WTC11 (cell line): ENCODE results near the gene GNPDA1. TPM values are rescaled to one million over a fixed set of nuclear protein-coding genes. Genes with fewer than 3 reads are reported as not detected.
A peak's percentile ranks its signal among the peaks of the same experiment; 100 is the strongest.

Source experiments
- ATAC-seq: fragments of 200-7000 bp; cut with Tn5 transposase; 2 replicates; pipeline ENCODE4 v1.10.0; 2021; ENCODE audit warnings: mild to moderate bottlenecking, moderate library complexity
- CTCF ChIA-PET: fragments of 300-600 bp; sonication (Branson Sonifier 250); formaldehyde crosslinking; loops from one replicate; lab custom pipeline; 2021; ENCODE audit warnings: antibody characterized with exemption; lab: Charles Lee
- POLR2A ChIA-PET: fragments of 350-600 bp; sonication (Branson Sonifier 250); formaldehyde crosslinking; loops from one replicate; lab custom pipeline; 2021; ENCODE audit warnings: antibody characterized with exemption; lab: Charles Lee
- DNase-seq: peaks from one replicate; pipeline ENCODE4 v3.0.0; 2021; ENCODE audit warnings: low spot score
- H3K27ac Mint-ChIP-seq: 2 replicates; pipeline ENCODE4 v1.8.0; 2021; ENCODE audit warnings: mixed read lengths
- H3K27me3 Mint-ChIP-seq: 2 replicates; pipeline ENCODE4 v1.8.0; 2021; ENCODE audit warnings: low read depth, mild to moderate bottlenecking, moderate library complexity, mixed read lengths
- H3K36me3 Mint-ChIP-seq: 2 replicates; pipeline ENCODE4 v1.8.0; 2021; ENCODE audit warnings: mixed read lengths
- H3K4me1 Mint-ChIP-seq: 2 replicates; pipeline ENCODE4 v1.8.0; 2022; ENCODE audit warnings: mixed read lengths
- H3K4me3 Mint-ChIP-seq: 2 replicates; pipeline ENCODE4 v1.8.0; 2021; ENCODE audit warnings: mild to moderate bottlenecking, moderate library complexity, mixed read lengths
- H3K9me3 Mint-ChIP-seq: 2 replicates; pipeline ENCODE4 v1.8.0; 2021; ENCODE audit warnings: mixed read lengths
- ATF1 ChIP-seq: sonication (generic); formaldehyde crosslinking; IDR thresholded peaks from 2 replicates; pipeline ENCODE4 v1.8.1; 2023; ENCODE audit warnings: mild to moderate bottlenecking, moderate library complexity, missing genetic modification reagents
- ESRRA ChIP-seq: sonication (generic); formaldehyde crosslinking; IDR thresholded peaks from 2 replicates; pipeline ENCODE4 v1.8.1; 2022; ENCODE audit warnings: mild to moderate bottlenecking, missing genetic modification reagents, borderline replicate concordance
- FOXK1 ChIP-seq: sonication (generic); formaldehyde crosslinking; IDR thresholded peaks from 2 replicates; pipeline ENCODE4 v1.8.0; 2022; ENCODE audit warnings: mild to moderate bottlenecking, moderate library complexity, missing genetic modification reagents
- GTF2I ChIP-seq: fragments of 250-450 bp; sonication (Bioruptor Pico); conservative IDR thresholded peaks from 2 replicates; pipeline ENCODE4 v1.4.0; 2021; ENCODE audit warnings: mild to moderate bottlenecking
- MXD4 ChIP-seq: fragments of 250-450 bp; sonication (Bioruptor Pico); IDR thresholded peaks from 2 replicates; pipeline ENCODE4 v1.8.0; 2021; ENCODE audit warnings: mild to moderate bottlenecking, moderate library complexity, borderline replicate concordance
- NFE2L1 ChIP-seq: sonication (generic); formaldehyde crosslinking; IDR thresholded peaks from 2 replicates; pipeline ENCODE4 v1.8.1; 2023; ENCODE audit warnings: missing genetic modification reagents
- NR2C2 ChIP-seq: sonication (generic); formaldehyde crosslinking; IDR thresholded peaks from 2 replicates; pipeline ENCODE4 v1.8.0; 2022; ENCODE audit warnings: mild to moderate bottlenecking, missing genetic modification reagents
- NR3C1 ChIP-seq: sonication (generic); formaldehyde crosslinking; conservative IDR thresholded peaks from 2 replicates; pipeline ENCODE4 v1.8.1; 2023; ENCODE audit warnings: low read depth, mild to moderate bottlenecking, missing genetic modification reagents
- PRRX2 ChIP-seq: fragments of 250-450 bp; sonication (Bioruptor Pico); IDR thresholded peaks from 2 replicates; pipeline ENCODE4 v1.8.0; 2021; ENCODE audit warnings: mild to moderate bottlenecking
- RELA ChIP-seq: sonication (generic); formaldehyde crosslinking; IDR thresholded peaks from 2 replicates; pipeline ENCODE4 v1.8.1; 2022; ENCODE audit warnings: missing genetic modification reagents, mild to moderate bottlenecking, borderline replicate concordance
- SMAD3 ChIP-seq: sonication (generic); formaldehyde crosslinking; IDR thresholded peaks from 2 replicates; pipeline ENCODE4 v1.8.0; 2022; ENCODE audit warnings: missing genetic modification reagents, mild to moderate bottlenecking, borderline replicate concordance
- TCF7 ChIP-seq: sonication (generic); formaldehyde crosslinking; IDR thresholded peaks from 2 replicates; pipeline ENCODE4 v1.8.0; 2022; ENCODE audit warnings: mild to moderate bottlenecking, low read depth, missing genetic modification reagents, moderate library complexity
- TEAD1 ChIP-seq: sonication (generic); formaldehyde crosslinking; IDR thresholded peaks from 2 replicates; pipeline ENCODE4 v1.8.0; 2022; ENCODE audit warnings: mild to moderate bottlenecking, missing genetic modification reagents
- ZNF121 ChIP-seq: sonication (generic); formaldehyde crosslinking; IDR thresholded peaks from 2 replicates; pipeline ENCODE4 v1.8.0; 2023; ENCODE audit warnings: missing genetic modification reagents
- ZNF138 ChIP-seq: sonication (generic); formaldehyde crosslinking; conservative IDR thresholded peaks from 2 replicates; pipeline ENCODE4 v1.8.1; 2022; ENCODE audit warnings: mild to moderate bottlenecking, moderate library complexity, missing genetic modification reagents
- ZNF219 ChIP-seq: sonication (generic); formaldehyde crosslinking; IDR thresholded peaks from 2 replicates; pipeline ENCODE4 v1.8.0; 2023; ENCODE audit warnings: missing genetic modification reagents, mild to moderate bottlenecking, borderline replicate concordance
- ZNF396 ChIP-seq: fragments of 250-450 bp; sonication (Bioruptor Pico); IDR thresholded peaks from 2 replicates; pipeline ENCODE4 v1.8.0; 2021; ENCODE audit warnings: mild to moderate bottlenecking, moderate library complexity, borderline replicate concordance
- ZNF423 ChIP-seq: fragments of 250-450 bp; sonication (Bioruptor Pico); IDR thresholded peaks from 2 replicates; pipeline ENCODE4 v2.1.2; 2022; ENCODE audit warnings: mild to moderate bottlenecking, moderate library complexity
- ZNF671 ChIP-seq: fragments of 250-450 bp; sonication (Bioruptor Pico); IDR thresholded peaks from 2 replicates; pipeline ENCODE4 v1.8.0; 2021; ENCODE audit warnings: mild to moderate bottlenecking
- total RNA-seq: library from RNA; stranded (reverse); gene quantifications from 3 replicates; pipeline ENCODE4 v1.2.3, GENCODE V29; 2021
- TF ChIP-seq, protein P1 (sequence below): sonication (generic); formaldehyde crosslinking; IDR thresholded peaks from 2 replicates; pipeline ENCODE4 v1.8.1; 2022; ENCODE audit warnings: low read depth, missing genetic modification reagents, borderline replicate concordance
- TF ChIP-seq, protein P2 (sequence below): sonication (generic); formaldehyde crosslinking; conservative IDR thresholded peaks from 2 replicates; pipeline ENCODE4 v1.8.1; 2022; ENCODE audit warnings: mild to moderate bottlenecking, missing genetic modification reagents
- TF ChIP-seq, protein P3 (sequence below): fragments of 250-450 bp; sonication (Bioruptor Pico); conservative IDR thresholded peaks from 2 replicates; pipeline ENCODE4 v1.9.0; 2021; ENCODE audit warnings: mild to moderate bottlenecking
- TF ChIP-seq, protein P4 (sequence below): sonication (generic); formaldehyde crosslinking; IDR thresholded peaks from 2 replicates; pipeline ENCODE4 v1.8.0; 2022; ENCODE audit warnings: mild to moderate bottlenecking, missing genetic modification reagents
- TF ChIP-seq, protein P5 (sequence below): fragments of 250-450 bp; sonication (Bioruptor Pico); IDR thresholded peaks from 2 replicates; pipeline ENCODE4 v1.8.0; 2021; ENCODE audit warnings: mild to moderate bottlenecking
- TF ChIP-seq, protein P6 (sequence below): sonication (generic); formaldehyde crosslinking; IDR thresholded peaks from 2 replicates; pipeline ENCODE4 v1.8.0; 2022; ENCODE audit warnings: mild to moderate bottlenecking, missing genetic modification reagents
- TF ChIP-seq, protein P7 (sequence below): fragments of 250-450 bp; sonication (Bioruptor Pico); IDR thresholded peaks from 2 replicates; pipeline ENCODE4 v1.9.0; 2021; ENCODE audit warnings: mild to moderate bottlenecking

The GNPDA1 gene
- total RNA-seq, 1 experiment from 2014 or later: 54.8 TPM

DNA sequence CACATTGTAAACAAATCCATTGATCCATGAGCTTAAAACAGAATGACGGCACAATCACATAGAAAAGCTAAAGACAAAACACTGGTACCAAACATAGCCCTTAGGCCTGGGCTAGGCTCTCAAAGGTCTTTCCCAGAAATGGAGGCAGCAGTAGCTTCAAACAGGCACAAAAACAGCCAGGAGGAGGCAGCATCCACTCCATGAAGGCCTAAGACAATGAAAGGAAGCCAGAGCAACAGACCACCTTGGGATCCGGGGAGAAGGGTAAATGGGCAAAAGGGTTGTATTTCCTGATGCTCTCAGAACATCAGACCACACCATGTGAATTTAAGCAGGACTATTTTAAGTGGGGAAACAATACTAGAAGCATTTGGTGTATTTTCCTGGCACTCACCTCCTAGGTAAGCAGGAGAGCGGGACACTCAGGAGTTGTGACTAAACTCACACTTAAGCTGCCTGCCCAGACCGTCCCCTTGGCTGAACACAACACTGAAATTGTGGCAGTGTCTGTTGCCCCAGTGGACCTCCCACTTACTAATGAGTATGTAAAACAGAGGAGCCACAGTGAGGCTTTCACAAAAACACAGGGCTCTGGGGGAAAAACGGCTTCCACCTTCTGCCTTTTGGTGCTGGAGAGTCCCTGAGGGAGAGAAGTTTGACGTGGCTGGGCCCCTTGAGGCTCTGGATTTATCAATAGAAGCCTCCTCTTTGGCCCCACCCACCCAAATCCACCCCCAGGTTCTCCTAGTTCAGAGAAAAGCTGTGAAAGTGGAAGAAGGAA is 11.9 kb downstream of the GNPDA1 start:
- POLR2A ChIA-PET: interaction anchor here (1.0 kb wide), 1 partner anchor 12 kb away, joined by 3 read pairs; the partner anchor contains the start of gene GNPDA1
- DNase-seq (peak; percentile 26), ATAC-seq (peak; percentile 67)
- H3K4me1 Mint-ChIP-seq: no peaks in the 10 kb centered on the region
- H3K4me3 Mint-ChIP-seq: no peak overlapping the region
- H3K36me3 Mint-ChIP-seq: peaks cover 63% of the 10 kb centered on the region
- CTCF ChIA-PET: interaction anchor here (0.7 to 1.9 kb wide), 8 partner anchors 11 to 142 kb away, joined by 3 to 9 read pairs (median 4); partner anchors contain the start of genes GNPDA1 and RNF14
- H3K27me3 Mint-ChIP-seq: no peaks in the 10 kb centered on the region
- peaks cover 4% of the 10 kb centered on the region; the same call in 1 of the 2 replicates for H3K9me3 Mint-ChIP-seq
- TF ChIP-seq NFE2L1 (CRISPR knock-in tag) (no peak), ZNF138 (CRISPR knock-in tag) (no peak), ATF1 (CRISPR knock-in tag) (no peak), ESRRA (CRISPR knock-in tag) (no peak), NR3C1 (CRISPR knock-in tag) (no peak), ZNF121 (no peak)
- TF ChIP-seq, protein P1, sequence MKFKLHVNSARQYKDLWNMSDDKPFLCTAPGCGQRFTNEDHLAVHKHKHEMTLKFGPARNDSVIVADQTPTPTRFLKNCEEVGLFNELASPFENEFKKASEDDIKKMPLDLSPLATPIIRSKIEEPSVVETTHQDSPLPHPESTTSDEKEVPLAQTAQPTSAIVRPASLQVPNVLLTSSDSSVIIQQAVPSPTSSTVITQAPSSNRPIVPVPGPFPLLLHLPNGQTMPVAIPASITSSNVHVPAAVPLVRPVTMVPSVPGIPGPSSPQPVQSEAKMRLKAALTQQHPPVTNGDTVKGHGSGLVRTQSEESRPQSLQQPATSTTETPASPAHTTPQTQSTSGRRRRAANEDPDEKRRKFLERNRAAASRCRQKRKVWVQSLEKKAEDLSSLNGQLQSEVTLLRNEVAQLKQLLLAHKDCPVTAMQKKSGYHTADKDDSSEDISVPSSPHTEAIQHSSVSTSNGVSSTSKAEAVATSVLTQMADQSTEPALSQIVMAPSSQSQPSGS (CRISPR knock-in tag): no peak
- TF ChIP-seq, protein P2, sequence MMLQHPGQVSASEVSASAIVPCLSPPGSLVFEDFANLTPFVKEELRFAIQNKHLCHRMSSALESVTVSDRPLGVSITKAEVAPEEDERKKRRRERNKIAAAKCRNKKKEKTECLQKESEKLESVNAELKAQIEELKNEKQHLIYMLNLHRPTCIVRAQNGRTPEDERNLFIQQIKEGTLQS (CRISPR knock-in tag): no peak
- TF ChIP-seq, protein P3, sequence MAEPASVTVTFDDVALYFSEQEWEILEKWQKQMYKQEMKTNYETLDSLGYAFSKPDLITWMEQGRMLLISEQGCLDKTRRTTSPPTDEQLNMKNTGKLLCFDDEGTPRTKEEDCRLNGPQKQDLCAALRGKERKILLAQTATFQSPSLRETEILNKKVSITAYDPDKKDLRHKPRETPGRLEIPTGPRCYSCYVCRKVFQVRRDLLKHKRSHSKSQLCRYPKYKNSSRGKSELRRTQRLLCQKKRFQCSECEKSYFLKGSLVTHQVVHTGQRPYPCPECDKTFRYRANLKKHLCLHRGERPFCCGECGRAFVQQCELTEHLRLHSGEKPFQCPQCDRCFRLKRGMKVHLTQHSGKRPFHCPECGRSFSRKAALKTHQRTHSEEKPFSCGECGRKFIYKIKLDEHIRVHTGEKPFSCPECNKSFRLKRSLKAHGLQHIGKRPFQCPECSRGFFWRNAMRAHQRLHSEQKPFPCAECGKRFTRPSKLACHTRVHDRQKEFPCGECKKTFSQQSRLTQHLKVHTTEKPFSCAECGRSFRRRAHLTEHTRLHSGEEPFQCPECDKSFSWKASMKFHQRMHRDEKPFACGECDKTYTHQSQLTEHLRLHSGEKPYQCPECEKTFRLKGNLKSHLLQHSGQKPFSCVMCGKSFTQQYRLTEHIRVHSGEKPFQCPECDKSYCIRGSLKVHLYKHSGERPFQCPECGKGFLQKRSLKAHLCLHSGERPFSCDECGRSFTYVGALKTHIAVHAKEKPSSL (CRISPR knock-in tag): no peak
- TF ChIP-seq, protein P4, sequence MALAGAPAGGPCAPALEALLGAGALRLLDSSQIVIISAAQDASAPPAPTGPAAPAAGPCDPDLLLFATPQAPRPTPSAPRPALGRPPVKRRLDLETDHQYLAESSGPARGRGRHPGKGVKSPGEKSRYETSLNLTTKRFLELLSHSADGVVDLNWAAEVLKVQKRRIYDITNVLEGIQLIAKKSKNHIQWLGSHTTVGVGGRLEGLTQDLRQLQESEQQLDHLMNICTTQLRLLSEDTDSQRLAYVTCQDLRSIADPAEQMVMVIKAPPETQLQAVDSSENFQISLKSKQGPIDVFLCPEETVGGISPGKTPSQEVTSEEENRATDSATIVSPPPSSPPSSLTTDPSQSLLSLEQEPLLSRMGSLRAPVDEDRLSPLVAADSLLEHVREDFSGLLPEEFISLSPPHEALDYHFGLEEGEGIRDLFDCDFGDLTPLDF (CRISPR knock-in tag): no peak
- H3K27ac Mint-ChIP-seq: no peak overlapping the region; the same call in 1 of the 2 replicates

DNA sequence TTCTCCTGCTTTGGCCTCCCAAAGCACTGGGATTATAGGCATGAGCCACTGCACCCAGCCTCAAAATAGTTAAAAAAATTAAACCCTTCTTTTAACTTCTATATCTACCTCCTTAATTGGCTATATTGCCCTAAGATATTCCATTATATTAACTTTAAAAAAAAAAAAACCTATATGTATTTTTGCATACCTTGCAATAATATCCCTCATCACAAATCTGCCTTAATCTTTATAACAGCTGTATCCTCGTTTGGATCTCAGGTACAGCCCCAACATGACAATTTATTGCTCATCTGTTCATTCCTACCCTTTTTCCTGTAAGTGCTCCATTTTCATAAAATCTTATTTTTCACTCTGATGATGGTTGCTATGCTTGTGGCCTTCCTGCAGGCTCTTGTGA is 12.7 kb downstream of the GNPDA1 start:
- ATAC-seq: no peak
- Mint-ChIP-seq H3K4me1 (no peaks in the 10 kb centered on the region), H3K27me3 (no peaks in the 10 kb centered on the region), H3K4me3 (no peak overlapping the region), H3K9me3 (peaks cover 4% of the 10 kb centered on the region; the same call in 1 of the 2 replicates), H3K27ac (no peak overlapping the region), H3K36me3 (peaks cover 60% of the 10 kb centered on the region)
- CTCF ChIA-PET: interaction anchor here (0.7 to 1.9 kb wide), 6 partner anchors 12 to 141 kb away, joined by 3 to 9 read pairs (median 4); partner anchors contain the start of gene GNPDA1
- DNase-seq: no peak
- POLR2A ChIA-PET: interaction anchor here (1.0 kb wide), 1 partner anchor 13 kb away, joined by 3 read pairs; the partner anchor contains the start of gene GNPDA1
- no peak for TF ChIP-seq TCF7 (CRISPR knock-in tag)
- TF ChIP-seq ZNF396 (CRISPR knock-in tag): no peak
- TF ChIP-seq, protein P5, sequence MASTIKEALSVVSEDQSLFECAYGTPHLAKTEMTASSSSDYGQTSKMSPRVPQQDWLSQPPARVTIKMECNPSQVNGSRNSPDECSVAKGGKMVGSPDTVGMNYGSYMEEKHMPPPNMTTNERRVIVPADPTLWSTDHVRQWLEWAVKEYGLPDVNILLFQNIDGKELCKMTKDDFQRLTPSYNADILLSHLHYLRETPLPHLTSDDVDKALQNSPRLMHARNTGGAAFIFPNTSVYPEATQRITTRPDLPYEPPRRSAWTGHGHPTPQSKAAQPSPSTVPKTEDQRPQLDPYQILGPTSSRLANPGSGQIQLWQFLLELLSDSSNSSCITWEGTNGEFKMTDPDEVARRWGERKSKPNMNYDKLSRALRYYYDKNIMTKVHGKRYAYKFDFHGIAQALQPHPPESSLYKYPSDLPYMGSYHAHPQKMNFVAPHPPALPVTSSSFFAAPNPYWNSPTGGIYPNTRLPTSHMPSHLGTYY (CRISPR knock-in tag): no peak
- TF ChIP-seq ZNF219 (CRISPR knock-in tag): no peak
- no peak for TF ChIP-seq PRRX2 (CRISPR knock-in tag)
- TF ChIP-seq ZNF671 (CRISPR knock-in tag): no peak
- TF ChIP-seq RELA (CRISPR knock-in tag): no peak
- no peak for TF ChIP-seq MXD4 (CRISPR knock-in tag)
- TF ChIP-seq, protein P6, sequence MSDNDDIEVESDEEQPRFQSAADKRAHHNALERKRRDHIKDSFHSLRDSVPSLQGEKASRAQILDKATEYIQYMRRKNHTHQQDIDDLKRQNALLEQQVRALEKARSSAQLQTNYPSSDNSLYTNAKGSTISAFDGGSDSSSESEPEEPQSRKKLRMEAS (CRISPR knock-in tag): no peak
- TF ChIP-seq SMAD3 (CRISPR knock-in tag): no peak
- TF ChIP-seq, protein P7, sequence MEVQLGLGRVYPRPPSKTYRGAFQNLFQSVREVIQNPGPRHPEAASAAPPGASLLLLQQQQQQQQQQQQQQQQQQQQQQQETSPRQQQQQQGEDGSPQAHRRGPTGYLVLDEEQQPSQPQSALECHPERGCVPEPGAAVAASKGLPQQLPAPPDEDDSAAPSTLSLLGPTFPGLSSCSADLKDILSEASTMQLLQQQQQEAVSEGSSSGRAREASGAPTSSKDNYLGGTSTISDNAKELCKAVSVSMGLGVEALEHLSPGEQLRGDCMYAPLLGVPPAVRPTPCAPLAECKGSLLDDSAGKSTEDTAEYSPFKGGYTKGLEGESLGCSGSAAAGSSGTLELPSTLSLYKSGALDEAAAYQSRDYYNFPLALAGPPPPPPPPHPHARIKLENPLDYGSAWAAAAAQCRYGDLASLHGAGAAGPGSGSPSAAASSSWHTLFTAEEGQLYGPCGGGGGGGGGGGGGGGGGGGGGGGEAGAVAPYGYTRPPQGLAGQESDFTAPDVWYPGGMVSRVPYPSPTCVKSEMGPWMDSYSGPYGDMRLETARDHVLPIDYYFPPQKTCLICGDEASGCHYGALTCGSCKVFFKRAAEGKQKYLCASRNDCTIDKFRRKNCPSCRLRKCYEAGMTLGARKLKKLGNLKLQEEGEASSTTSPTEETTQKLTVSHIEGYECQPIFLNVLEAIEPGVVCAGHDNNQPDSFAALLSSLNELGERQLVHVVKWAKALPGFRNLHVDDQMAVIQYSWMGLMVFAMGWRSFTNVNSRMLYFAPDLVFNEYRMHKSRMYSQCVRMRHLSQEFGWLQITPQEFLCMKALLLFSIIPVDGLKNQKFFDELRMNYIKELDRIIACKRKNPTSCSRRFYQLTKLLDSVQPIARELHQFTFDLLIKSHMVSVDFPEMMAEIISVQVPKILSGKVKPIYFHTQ: no peak
- TF ChIP-seq NR2C2 (CRISPR knock-in tag): no peak
- TF ChIP-seq ZNF423: no peak
- TF ChIP-seq TEAD1 (CRISPR knock-in tag): no peak
- no peak for TF ChIP-seq FOXK1
- no peak for TF ChIP-seq GTF2I (CRISPR knock-in tag)
